Gastrocnemius medialis (tissue), 4 donors: ENCODE measurements around the gene EXOC2. TPM values are rescaled to one million over a fixed set of nuclear protein-coding genes. Genes with fewer than 3 reads are reported as not detected.

Experiments
- ATAC-seq, 2 donors: fragments of 150-250 bp; one replicate each; pipeline ENCODE4 v1.9.1; 2016
- DNase-seq, 2 donors: peaks; one replicate each; pipeline ENCODE4 v3.0.0-alpha.2; 2019
- H3K27ac ChIP-seq, 4 donors: fragments of 200-600 bp; sonication (generic); 1 replicate in 1 of 4; 2 replicates in 3 of 4; pipeline ENCODE4 v1.5.1; 2016 to 2018; ENCODE audit warnings: mild to moderate bottlenecking in 2 of 4, moderate library complexity in 1 of 4
- H3K27me3 ChIP-seq, 3 donors: fragments of 200-600 bp; sonication (generic) in 2 of 3; 1 replicate in 1 of 3; 2 replicates in 2 of 3; pipeline versions ENCODE4 v1.5.1 to v1.6.0; 2016 to 2019; ENCODE audit warnings: mild to moderate bottlenecking in 1 of 3, moderate library complexity in 1 of 3
- H3K36me3 ChIP-seq, 2 donors: fragments of 200-600 bp; sonication (generic) in 1 of 2; one replicate each; pipeline ENCODE4 v1.5.1; 2017 to 2018
- H3K4me1 ChIP-seq, 2 donors: fragments of 200-600 bp; sonication (generic) in 1 of 2; one replicate each; pipeline ENCODE4 v1.5.1; 2016 to 2017; ENCODE audit warnings: mild to moderate bottlenecking in 2 of 2
- H3K4me3 ChIP-seq, 4 donors: fragments of 200-600 bp; sonication (generic) in 3 of 4; 1 replicate in 1 of 4; 2 replicates in 3 of 4; pipeline ENCODE4 v1.5.1; 2016 to 2019; ENCODE audit warnings: mild to moderate bottlenecking in 2 of 4
- H3K9me3 ChIP-seq, 3 donors: fragments of 200-600 bp; sonication (generic) in 2 of 3; 1 replicate in 1 of 3; 2 replicates in 2 of 3; pipeline ENCODE4 v1.5.1; 2016 to 2019
- POLR2A ChIP-seq, 2 donors: fragments of 450-650 bp; IDR thresholded peaks; one replicate each; pipeline ENCODE4 v1.6.1; 2017; ENCODE audit warnings: antibody characterized with exemption in 2 of 2, mild to moderate bottlenecking in 2 of 2, moderate library complexity in 2 of 2
- in situ Hi-C, 4 donors: fragments of 200-750 bp; cut with MboI; loops; one replicate each; pipeline versions ENCODE4 v1.15.0 to v1.8.0; 2017; ENCODE audit warnings: low sequenced_read_pairs in 4 of 4
- intact Hi-C: fragments of 100-400 bp; cut with DNase I; formaldehyde crosslinking; loops from one replicate; pipeline ENCODE4 v1.15.1; 2023; ENCODE audit warnings: low total_unique reads
- total RNA-seq, 4 donors: library from RNA; depleted of rRNA; stranded (reverse); fragments of >200 nt; gene quantifications; one replicate each; pipeline versions ENCODE4 v1.1.0 to v1.2.3, GENCODE V29; 2016
- TF ChIP-seq, protein P1 (sequence below), 5 experiments: fragments of 450-650 bp in 3 of 5; fragments of 200-600 bp in 2 of 5; sonication (generic) in 2 of 5; IDR thresholded peaks in 4 of 5; conservative IDR thresholded peaks in 1 of 5; 1 replicate in 4 of 5; 2 replicates in 1 of 5; pipeline ENCODE4 v1.5.1; 2016 to 2019; ENCODE audit warnings: antibody characterized with exemption in 5 of 5, mild to moderate bottlenecking in 3 of 5, moderate library complexity in 3 of 5

Gene EXOC2
- total RNA-seq, 4 donors from 2014 or later: 12.6 to 16.4 (median 15.0) TPM

DNA sequence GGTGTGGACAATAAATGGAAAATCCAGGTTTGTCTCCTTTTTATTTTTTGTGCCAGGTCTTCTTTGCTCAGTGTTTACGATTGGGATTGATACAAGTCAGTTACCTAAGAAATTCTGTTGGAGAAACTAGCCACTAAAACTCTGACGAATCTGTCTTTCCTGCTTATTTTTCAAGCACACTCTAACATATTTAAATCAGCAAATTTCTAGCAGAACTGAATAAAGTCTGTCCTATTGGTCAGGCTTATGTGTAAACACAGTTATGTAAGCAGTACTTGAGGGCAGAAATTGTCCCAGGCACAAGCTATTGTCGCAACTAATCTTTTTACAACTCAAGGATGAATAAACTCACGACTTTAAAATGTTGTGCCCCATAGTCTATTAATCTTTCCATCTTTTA is 12.1 kb upstream of the EXOC2 start:
- Histone ChIP-seq H3K4me1 (no peaks in the 10 kb centered on the region), H3K27ac (no peak overlapping the region), H3K4me3 (no peak overlapping the region), H3K36me3 (no peaks in the 10 kb centered on the region), H3K9me3 (no peaks in the 10 kb centered on the region), H3K27me3 (peaks cover 0 to 8% (median 3%) of the 10 kb centered on the region in 3 donors)
- ATAC-seq: no peak
- TF ChIP-seq, protein P1, sequence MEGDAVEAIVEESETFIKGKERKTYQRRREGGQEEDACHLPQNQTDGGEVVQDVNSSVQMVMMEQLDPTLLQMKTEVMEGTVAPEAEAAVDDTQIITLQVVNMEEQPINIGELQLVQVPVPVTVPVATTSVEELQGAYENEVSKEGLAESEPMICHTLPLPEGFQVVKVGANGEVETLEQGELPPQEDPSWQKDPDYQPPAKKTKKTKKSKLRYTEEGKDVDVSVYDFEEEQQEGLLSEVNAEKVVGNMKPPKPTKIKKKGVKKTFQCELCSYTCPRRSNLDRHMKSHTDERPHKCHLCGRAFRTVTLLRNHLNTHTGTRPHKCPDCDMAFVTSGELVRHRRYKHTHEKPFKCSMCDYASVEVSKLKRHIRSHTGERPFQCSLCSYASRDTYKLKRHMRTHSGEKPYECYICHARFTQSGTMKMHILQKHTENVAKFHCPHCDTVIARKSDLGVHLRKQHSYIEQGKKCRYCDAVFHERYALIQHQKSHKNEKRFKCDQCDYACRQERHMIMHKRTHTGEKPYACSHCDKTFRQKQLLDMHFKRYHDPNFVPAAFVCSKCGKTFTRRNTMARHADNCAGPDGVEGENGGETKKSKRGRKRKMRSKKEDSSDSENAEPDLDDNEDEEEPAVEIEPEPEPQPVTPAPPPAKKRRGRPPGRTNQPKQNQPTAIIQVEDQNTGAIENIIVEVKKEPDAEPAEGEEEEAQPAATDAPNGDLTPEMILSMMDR (IDR thresholded peaks at IDR 0.05 in 4 of 5, conservative IDR thresholded peaks at IDR 0.05 in 1 of 5): no peak
- TF ChIP-seq POLR2A (IDR thresholded peaks at IDR 0.05): no peak
- intact Hi-C loops (no loop called here), in situ Hi-C loops (loop anchor here in 1 of 4 donors (25.0 kb wide), 1 partner anchor 682 kb away; the partner anchor contains the start of gene FOXF2)
- DNase-seq: no peak

DNA sequence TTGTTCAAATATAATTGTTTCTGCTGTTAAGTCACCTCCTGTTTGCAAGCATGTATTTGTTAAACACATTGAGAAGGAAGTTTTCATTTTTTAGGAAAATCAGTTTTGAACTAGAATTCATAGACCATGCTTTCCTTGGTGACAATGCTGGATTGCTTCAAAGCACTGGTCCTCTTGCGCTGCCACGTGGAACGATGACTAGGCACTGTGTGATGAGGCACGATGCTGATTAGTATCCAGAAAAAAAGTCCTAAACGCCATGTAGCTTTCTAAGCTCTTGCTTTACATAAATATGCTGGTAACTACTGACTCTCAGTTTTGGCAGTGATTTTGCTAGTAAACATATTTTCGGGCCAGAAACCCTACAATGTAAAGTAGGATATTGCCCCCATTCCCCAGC is 11.1 kb upstream of the EXOC2 start:
- Histone ChIP-seq H3K36me3 (no peaks in the 10 kb centered on the region), H3K27me3 (peaks cover 0 to 3% (median 0%) of the 10 kb centered on the region in 3 donors), H3K9me3 (no peaks in the 10 kb centered on the region), H3K4me3 (no peak overlapping the region), H3K4me1 (no peaks in the 10 kb centered on the region), H3K27ac (no peak overlapping the region)
- TF ChIP-seq, protein P1 (IDR thresholded peaks at IDR 0.05 in 4 of 5, conservative IDR thresholded peaks at IDR 0.05 in 1 of 5): no peak
- no peak for TF ChIP-seq POLR2A (IDR thresholded peaks at IDR 0.05)
- DNase-seq: no peak
- ATAC-seq: no peak
- intact Hi-C loops (no loop called here), in situ Hi-C loops (loop anchor here in 1 of 4 donors (25.0 kb wide), 1 partner anchor 683 kb away; the partner anchor contains the start of gene FOXF2)

DNA sequence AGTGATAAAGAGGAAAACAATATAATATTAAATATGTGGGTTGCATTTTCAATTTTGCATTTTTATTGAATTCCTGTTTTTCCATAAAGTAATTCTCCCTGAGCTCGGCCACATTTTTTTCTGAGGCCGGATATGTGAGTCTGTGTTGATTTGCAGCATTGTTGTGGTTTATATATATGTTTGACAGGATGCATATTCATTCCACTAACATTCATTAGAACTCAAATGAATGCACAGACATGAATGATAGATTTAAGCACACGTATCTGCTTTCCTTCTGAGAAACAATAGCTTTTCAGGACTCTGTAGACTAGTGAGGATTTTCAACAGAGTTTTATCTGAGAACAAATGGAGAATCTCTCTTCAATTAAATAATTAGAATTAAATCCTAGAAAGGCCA is 10.6 kb upstream of the EXOC2 start:
- no peaks in the 10 kb centered on the region for H3K4me1 ChIP-seq
- H3K27ac ChIP-seq: no peak overlapping the region
- no peaks in the 10 kb centered on the region for H3K9me3 ChIP-seq
- no peaks in the 10 kb centered on the region for H3K36me3 ChIP-seq
- H3K27me3 ChIP-seq: peaks cover 0 to 3% (median 0%) of the 10 kb centered on the region in 3 donors
- TF ChIP-seq, protein P1 (IDR thresholded peaks at IDR 0.05 in 4 of 5, conservative IDR thresholded peaks at IDR 0.05 in 1 of 5): no peak
- no peak for TF ChIP-seq POLR2A (IDR thresholded peaks at IDR 0.05)
- H3K4me3 ChIP-seq: no peak overlapping the region
- no peak for DNase-seq
- intact Hi-C loops (no loop called here), in situ Hi-C loops (loop anchor here in 1 of 4 donors (25.0 kb wide), 1 partner anchor 684 kb away; the partner anchor contains the start of gene FOXF2)
- no peak for ATAC-seq

DNA sequence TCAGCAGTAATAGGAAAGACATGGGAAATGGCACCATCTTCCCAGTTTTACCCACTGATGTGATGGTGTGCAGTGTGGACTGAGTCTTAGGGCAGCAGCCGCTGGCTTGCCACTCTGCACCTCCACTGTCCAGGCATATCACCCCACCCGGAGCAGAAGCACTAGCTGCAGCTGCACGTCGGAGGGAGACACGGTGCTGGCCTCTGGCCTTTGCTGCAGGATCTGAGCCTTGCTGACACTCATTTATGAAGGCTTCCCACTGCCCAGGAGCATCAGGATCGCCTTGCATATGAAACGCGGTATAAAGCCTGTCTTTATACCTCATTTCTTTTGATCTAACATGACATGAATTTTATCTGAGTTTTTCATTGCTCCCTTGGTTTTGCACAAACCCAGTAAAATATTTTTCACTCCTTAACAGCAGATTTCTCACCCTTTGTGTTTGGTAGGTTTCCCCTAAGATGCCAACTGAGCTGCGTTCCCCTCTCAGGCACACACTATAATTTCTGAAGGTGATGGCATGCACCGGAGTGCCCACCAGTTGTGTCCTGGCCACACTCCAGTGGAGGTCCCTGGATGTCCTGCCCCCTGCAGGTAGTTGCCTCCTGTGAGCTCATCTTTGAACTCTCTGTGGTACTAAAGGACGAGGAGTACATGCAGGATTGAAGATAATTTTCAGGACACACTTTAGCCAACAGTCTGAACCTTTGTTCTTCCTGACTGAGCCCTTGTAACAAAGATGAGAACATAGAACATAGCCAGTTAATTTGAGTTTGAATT is 9.0 kb upstream of the EXOC2 start:
- no peak for ATAC-seq
- in situ Hi-C loops: loop anchor here in 1 of 4 donors (25.0 kb wide), 1 partner anchor 685 kb away; the partner anchor contains the start of gene FOXF2
- H3K27ac ChIP-seq: no peak overlapping the region
- no peak overlapping the region for H3K4me3 ChIP-seq
- no peaks in the 10 kb centered on the region for H3K36me3 ChIP-seq
- no peak for DNase-seq
- no peaks in the 10 kb centered on the region for H3K4me1 ChIP-seq
- intact Hi-C loops: no loop called here
- TF ChIP-seq, protein P1 (IDR thresholded peaks at IDR 0.05 in 4 of 5, conservative IDR thresholded peaks at IDR 0.05 in 1 of 5): no peak
- TF ChIP-seq POLR2A (IDR thresholded peaks at IDR 0.05): no peak
- no peaks in the 10 kb centered on the region for H3K9me3 ChIP-seq
- no peaks in the 10 kb centered on the region for H3K27me3 ChIP-seq
